DND-41 (cell line): Measurements from ENCODE around the gene RTN4IP1.

Source experiments
- ATAC-seq: fragments of 200-7000 bp; cut with Tn5 transposase; 3 replicates; pipeline ENCODE4 v1.9.1; 2021; ENCODE audit warnings: low read depth; ENCODE audit not compliant: insufficient read depth
- DNase-seq: peaks from one replicate; pipeline ENCODE4 v3.0.0-alpha.2; 2020
- H2AFZ ChIP-seq: 2 replicates; pipeline ENCODE4 v1.6.0; 2012; ENCODE audit warnings: low read depth, low read length
- H3K27ac ChIP-seq: 2 replicates; pipeline ENCODE4 v1.5.1; 2012; ENCODE audit warnings: low read length, inconsistent platforms
- H3K27me3 ChIP-seq: fragments of 200-600 bp; sonication (generic); 2 replicates; pipeline ENCODE4 v1.6.0; 2012; ENCODE audit warnings: low read length, mild to moderate bottlenecking, inconsistent platforms; ENCODE audit not compliant: insufficient read depth, poor library complexity
- H3K36me3 ChIP-seq: 2 replicates; pipeline ENCODE4 v1.5.1; 2012; ENCODE audit warnings: low read length, inconsistent platforms; ENCODE audit not compliant: insufficient read depth
- H3K4me1 ChIP-seq: 2 replicates; pipeline ENCODE4 v1.5.1; 2012; ENCODE audit warnings: mild to moderate bottlenecking, low read length; ENCODE audit not compliant: insufficient read depth
- H3K4me2 ChIP-seq: 2 replicates; pipeline ENCODE4 v1.6.0; 2012; ENCODE audit warnings: mild to moderate bottlenecking, moderate library complexity, low read length, inconsistent platforms; ENCODE audit not compliant: insufficient read depth
- H3K4me3 ChIP-seq, 2 experiments: fragments of 200-600 bp in 1 of 2; shearing (Covaris generic) in 1 of 2; 2 replicates each; pipeline ENCODE4 v1.5.1; 2012 to 2016; ENCODE audit warnings: inconsistent platforms in 2 of 2, low read length in 2 of 2, mild to moderate bottlenecking in 2 of 2, low read depth in 1 of 2, moderate library complexity in 1 of 2
- H3K79me2 ChIP-seq: 2 replicates; pipeline ENCODE4 v1.6.0; 2012; ENCODE audit warnings: low read length, inconsistent platforms; ENCODE audit not compliant: insufficient read depth
- H3K9ac ChIP-seq: 2 replicates; pipeline ENCODE4 v1.6.0; 2012; ENCODE audit warnings: low read depth, mild to moderate bottlenecking, inconsistent platforms, low read length, moderate library complexity
- H3K9me3 ChIP-seq: 2 replicates; pipeline ENCODE4 v1.5.1; 2012; ENCODE audit warnings: low read length, moderate library complexity, mild to moderate bottlenecking, inconsistent platforms; ENCODE audit not compliant: insufficient read depth, severe bottlenecking
- H4K20me1 ChIP-seq: 2 replicates; pipeline ENCODE4 v1.6.0; 2012; ENCODE audit warnings: low read length; ENCODE audit not compliant: insufficient read depth
- EZH2 ChIP-seq: IDR thresholded peaks from 3 replicates; pipeline ENCODE4 v1.6.1; 2012; ENCODE audit warnings: borderline replicate concordance, low read depth, mild to moderate bottlenecking, moderate library complexity, low read length, inconsistent platforms; ENCODE audit not compliant: severe bottlenecking
- TF ChIP-seq, protein P1 (sequence below): IDR thresholded peaks from 2 replicates; pipeline ENCODE4 v1.5.1; 2012; ENCODE audit warnings: borderline replicate concordance, low read length, moderate library complexity, mild to moderate bottlenecking; ENCODE audit not compliant: poor library complexity, severe bottlenecking; ENCODE audit errors: extremely low read depth

Gene RTN4IP1

DNA sequence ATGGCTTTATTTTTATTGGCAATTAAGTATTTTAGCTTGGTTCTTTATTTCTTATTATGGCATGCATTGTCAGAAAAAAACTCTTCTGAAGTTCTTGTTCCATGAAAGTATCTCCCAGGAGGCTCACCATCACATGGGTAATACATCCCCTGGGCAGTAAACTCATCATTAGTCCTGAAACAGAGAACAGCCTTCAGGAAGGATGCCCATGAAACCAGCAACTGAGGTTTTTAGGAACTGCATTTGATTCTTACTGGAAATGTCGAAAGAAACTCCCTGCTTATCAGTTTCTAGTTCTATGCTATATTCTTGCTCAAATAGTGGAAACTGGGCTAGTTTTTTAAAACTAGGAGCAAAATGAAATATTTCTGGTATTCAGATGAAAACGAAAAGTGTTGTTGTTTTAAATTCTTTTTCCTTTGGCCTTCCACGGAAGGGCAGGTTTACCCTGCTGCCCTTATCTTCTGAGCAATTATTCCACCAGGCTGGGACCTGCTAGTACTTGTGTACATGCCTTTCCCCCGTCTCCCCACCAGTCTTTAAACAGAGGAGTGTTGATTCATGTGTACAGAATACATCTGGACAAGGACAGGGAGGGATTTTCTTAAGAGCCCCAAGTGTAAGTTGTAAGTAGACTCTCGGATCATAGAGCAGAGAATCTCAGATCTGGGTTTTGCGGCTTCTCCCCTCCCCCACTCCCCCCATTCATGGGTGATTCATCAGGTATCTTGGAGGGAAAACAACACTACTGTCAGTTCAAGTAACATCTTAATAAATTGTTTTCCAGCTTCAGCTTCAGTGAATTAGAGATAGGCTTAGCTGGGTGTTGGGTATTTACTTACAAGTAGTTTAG, 81.5 kb downstream of the RTN4IP1 start:
- Histone ChIP-seq H3K4me3 (no peak overlapping the region), H3K9ac (no peak overlapping the region)

DNA sequence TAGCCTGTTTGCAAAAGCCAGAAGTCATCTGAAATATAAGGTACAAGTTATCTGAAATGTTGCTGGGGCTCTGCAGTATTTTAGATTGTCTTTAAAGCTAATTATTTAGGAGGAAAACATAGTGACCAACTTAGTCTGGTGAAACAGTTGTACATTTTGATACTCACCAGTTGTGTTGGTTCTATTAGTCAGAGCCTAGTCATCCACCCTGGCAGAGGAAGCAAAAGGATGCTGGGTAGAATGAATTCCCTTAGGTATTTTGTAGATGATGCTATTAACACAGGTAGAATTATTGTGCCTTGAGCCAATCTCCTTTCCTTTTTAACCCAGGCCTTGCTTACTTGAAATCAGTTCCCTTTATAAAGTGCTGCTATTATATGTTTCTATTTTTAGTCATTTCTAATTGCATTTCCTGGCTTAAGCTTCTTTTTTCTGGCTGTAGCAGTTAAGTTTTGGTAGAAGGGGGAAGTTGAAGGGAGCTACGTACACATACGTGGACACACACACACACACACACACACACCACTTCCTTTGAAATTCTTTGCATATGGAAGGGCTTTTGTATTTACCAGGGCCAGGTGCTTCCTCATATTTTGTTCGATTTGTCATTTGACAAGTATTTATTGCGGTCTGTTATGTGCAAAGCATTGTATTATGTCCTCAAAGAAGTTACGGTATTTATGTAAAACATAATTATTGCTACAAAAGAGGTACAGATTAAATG, 82.4 kb downstream of the RTN4IP1 start:
- H3K9ac ChIP-seq: no peak overlapping the region
- no peak overlapping the region for H3K4me2 ChIP-seq
- no peaks in the 10 kb centered on the region for H3K4me1 ChIP-seq
- no peak for ATAC-seq
- H3K4me3 ChIP-seq: no peak overlapping the region
- H3K9me3 ChIP-seq: no peaks in the 10 kb centered on the region
- TF ChIP-seq, protein P1, sequence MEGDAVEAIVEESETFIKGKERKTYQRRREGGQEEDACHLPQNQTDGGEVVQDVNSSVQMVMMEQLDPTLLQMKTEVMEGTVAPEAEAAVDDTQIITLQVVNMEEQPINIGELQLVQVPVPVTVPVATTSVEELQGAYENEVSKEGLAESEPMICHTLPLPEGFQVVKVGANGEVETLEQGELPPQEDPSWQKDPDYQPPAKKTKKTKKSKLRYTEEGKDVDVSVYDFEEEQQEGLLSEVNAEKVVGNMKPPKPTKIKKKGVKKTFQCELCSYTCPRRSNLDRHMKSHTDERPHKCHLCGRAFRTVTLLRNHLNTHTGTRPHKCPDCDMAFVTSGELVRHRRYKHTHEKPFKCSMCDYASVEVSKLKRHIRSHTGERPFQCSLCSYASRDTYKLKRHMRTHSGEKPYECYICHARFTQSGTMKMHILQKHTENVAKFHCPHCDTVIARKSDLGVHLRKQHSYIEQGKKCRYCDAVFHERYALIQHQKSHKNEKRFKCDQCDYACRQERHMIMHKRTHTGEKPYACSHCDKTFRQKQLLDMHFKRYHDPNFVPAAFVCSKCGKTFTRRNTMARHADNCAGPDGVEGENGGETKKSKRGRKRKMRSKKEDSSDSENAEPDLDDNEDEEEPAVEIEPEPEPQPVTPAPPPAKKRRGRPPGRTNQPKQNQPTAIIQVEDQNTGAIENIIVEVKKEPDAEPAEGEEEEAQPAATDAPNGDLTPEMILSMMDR: no peak
- TF ChIP-seq EZH2: no peak
- H4K20me1 ChIP-seq: no peaks in the 10 kb centered on the region; the same call in 1 of the 2 replicates
- no peak overlapping the region for H2AFZ ChIP-seq
- no peak for DNase-seq
- H3K27me3 ChIP-seq: no peaks in the 10 kb centered on the region
- peaks cover 55% of the 10 kb centered on the region for H3K36me3 ChIP-seq
- H3K27ac ChIP-seq: no peak overlapping the region
- H3K79me2 ChIP-seq: no peaks in the 10 kb centered on the region

More for the DNA sequence above, 81.5 kb downstream of the RTN4IP1 start:
- Histone ChIP-seq H3K36me3 (peaks cover 58% of the 10 kb centered on the region), H3K4me2 (no peak overlapping the region), H3K4me1 (no peaks in the 10 kb centered on the region), H2AFZ (no peak overlapping the region), H3K9me3 (no peaks in the 10 kb centered on the region), H3K27me3 (no peaks in the 10 kb centered on the region), H3K79me2 (no peaks in the 10 kb centered on the region), H3K27ac (no peak overlapping the region), H4K20me1 (no peaks in the 10 kb centered on the region; the same call in 1 of the 2 replicates)
- DNase-seq (no peak), ATAC-seq (no peak)
- no peak for TF ChIP-seq EZH2

DNA sequence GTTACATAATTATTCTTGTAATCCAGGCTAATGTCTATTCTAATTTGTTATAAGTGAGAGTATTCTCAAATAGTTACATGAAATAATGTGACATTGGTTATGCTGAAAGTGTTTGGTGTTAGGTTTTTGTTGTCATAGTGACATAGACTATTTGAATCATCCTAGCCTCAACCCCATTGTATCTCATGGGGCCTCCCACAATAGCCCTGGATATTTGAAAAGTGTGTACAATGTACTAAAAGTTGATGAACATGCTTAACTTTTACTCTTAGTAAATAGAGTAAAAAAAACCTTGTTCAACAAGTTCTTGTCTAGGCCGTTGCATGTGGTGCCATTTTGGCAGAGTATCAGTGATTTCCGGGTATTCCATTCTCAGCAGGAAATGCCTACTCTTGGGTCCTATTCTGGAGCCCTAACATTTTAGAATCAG, 83.0 kb downstream of the RTN4IP1 start:
- Histone ChIP-seq H3K4me1 (no peaks in the 10 kb centered on the region), H3K27ac (no peak overlapping the region), H3K4me2 (no peak overlapping the region), H3K79me2 (no peaks in the 10 kb centered on the region), H3K27me3 (no peaks in the 10 kb centered on the region), H3K4me3 (no peak overlapping the region), H3K9ac (no peak overlapping the region), H4K20me1 (no peaks in the 10 kb centered on the region; the same call in 1 of the 2 replicates), H3K36me3 (peaks cover 59% of the 10 kb centered on the region), H3K9me3 (no peaks in the 10 kb centered on the region), H2AFZ (no peak overlapping the region)
- no peak for ATAC-seq
- no peak for DNase-seq
- TF ChIP-seq, protein P1: no peak
- no peak for TF ChIP-seq EZH2

DNA sequence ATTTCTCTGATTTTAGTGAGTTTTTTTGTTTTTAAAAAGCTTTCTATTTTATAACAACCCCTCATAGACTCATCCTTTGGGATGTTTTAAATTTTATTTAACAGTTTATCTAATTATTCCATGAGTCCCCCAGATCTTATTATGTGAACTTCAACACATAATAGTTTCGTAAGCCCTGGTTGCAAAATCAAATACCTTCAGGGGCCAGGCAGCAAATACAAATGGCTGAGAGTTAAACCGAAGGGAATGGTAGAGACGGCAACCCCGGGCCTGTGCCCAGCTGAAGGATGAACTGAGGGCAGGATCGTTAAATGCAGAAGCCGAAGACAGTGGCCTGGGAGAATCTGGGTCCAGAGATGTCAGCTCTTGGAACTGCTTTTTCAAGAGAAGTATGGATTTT, 88.4 kb downstream of the RTN4IP1 start:
- Histone ChIP-seq H3K36me3 (peaks cover 58% of the 10 kb centered on the region), H3K79me2 (no peaks in the 10 kb centered on the region), H3K4me3 (no peak overlapping the region), H3K27ac (no peak overlapping the region), H3K4me1 (no peaks in the 10 kb centered on the region), H2AFZ (no peak overlapping the region), H3K4me2 (no peak overlapping the region), H3K27me3 (no peaks in the 10 kb centered on the region), H4K20me1 (no peaks in the 10 kb centered on the region), H3K9ac (no peak overlapping the region), H3K9me3 (no peaks in the 10 kb centered on the region)
- ATAC-seq: no peak
- DNase-seq: no peak
- TF ChIP-seq EZH2: no peak
- TF ChIP-seq, protein P1: no peak
